ENCODE results near the gene TOLLIP.
"Not testable (repeated sequence)": the region's sequence is repeated elsewhere in the genome, so short reads cannot be mapped to it uniquely, and the experiment has no call there.

Gene TOLLIP

GRCh38 chr11:1252371-1253102 lies 56.9 kb downstream of the TOLLIP start:
- DNase-seq (ENCODE audit: low read depth in 1 of 2, low spot score in 1 of 2) = no peak

- no peak for DNase-seq (ENCODE audit: low read depth in 1 of 2, low spot score in 1 of 2)
Observed at GRCh38 chr11:1251236-1251770, 58.1 kb downstream of the TOLLIP start.

- not testable (repeated sequence) for DNase-seq (ENCODE audit: low read depth in 1 of 2, low spot score in 1 of 2)
Observed at GRCh38 chr11:1250411-1250810, 59.0 kb downstream of the TOLLIP start.

GRCh38 chr11:1248951-1249350 lies 60.5 kb downstream of the TOLLIP start:
- not testable (repeated sequence) for DNase-seq (ENCODE audit: low read depth in 1 of 2, low spot score in 1 of 2)

- not testable (repeated sequence) for DNase-seq (ENCODE audit: low read depth in 1 of 2, low spot score in 1 of 2)
Observed at GRCh38 chr11:1247026-1247425, 62.4 kb downstream of the TOLLIP start.

GRCh38 chr11:1246301-1246700 lies 63.1 kb downstream of the TOLLIP start:
- not testable (repeated sequence) for DNase-seq (ENCODE audit: low read depth in 1 of 2, low spot score in 1 of 2)

- DNase-seq (ENCODE audit: low read depth in 1 of 2, low spot score in 1 of 2) = not testable (repeated sequence)
Observed at GRCh38 chr11:1245717-1246116, 63.7 kb downstream of the TOLLIP start.

GRCh38 chr11:1244557-1244956 lies 64.9 kb downstream of the TOLLIP start:
- not testable (repeated sequence) for DNase-seq (ENCODE audit: low read depth in 1 of 2, low spot score in 1 of 2)

GRCh38 chr11:1243521-1243920 lies 65.9 kb downstream of the TOLLIP start:
- DNase-seq (ENCODE audit: low read depth in 1 of 2, low spot score in 1 of 2) = not testable (repeated sequence)

GRCh38 chr11:1242751-1243150 lies 66.7 kb downstream of the TOLLIP start:
- DNase-seq (ENCODE audit: low read depth in 1 of 2, low spot score in 1 of 2) = not testable (repeated sequence)

- DNase-seq (ENCODE audit: low read depth in 1 of 2, low spot score in 1 of 2) = no peak
Observed at GRCh38 chr11:1242289-1242688, 67.1 kb downstream of the TOLLIP start.

GRCh38 chr11:1241706-1242105 lies 67.7 kb downstream of the TOLLIP start:
- no peak for DNase-seq (ENCODE audit: low read depth in 1 of 2, low spot score in 1 of 2)

GRCh38 chr11:1240771-1241170 lies 68.7 kb downstream of the TOLLIP start:
- no peak for DNase-seq (ENCODE audit: low read depth in 1 of 2, low spot score in 1 of 2)

- no peak for DNase-seq (ENCODE audit: low read depth in 1 of 2, low spot score in 1 of 2)
Observed at GRCh38 chr11:1239596-1240205, 69.7 kb downstream of the TOLLIP start.

- no peak for DNase-seq (ENCODE audit: low read depth in 1 of 2, low spot score in 1 of 2)
Observed at GRCh38 chr11:1238767-1239595, 70.5 kb downstream of the TOLLIP start.

GRCh38 chr11:1237851-1238250 lies 71.6 kb downstream of the TOLLIP start:
- DNase-seq (ENCODE audit: low read depth in 1 of 2, low spot score in 1 of 2) = no peak

GRCh38 chr11:1237128-1237580 lies 72.3 kb downstream of the TOLLIP start:
- DNase-seq (ENCODE audit: low read depth in 1 of 2, low spot score in 1 of 2) = no peak

- no peak for DNase-seq (ENCODE audit: low read depth in 1 of 2, low spot score in 1 of 2)
Observed at GRCh38 chr11:1236316-1237127, 72.9 kb downstream of the TOLLIP start.

GRCh38 chr11:1235901-1236315 lies 73.5 kb downstream of the TOLLIP start:
- DNase-seq (ENCODE audit: low read depth in 1 of 2, low spot score in 1 of 2) = no peak

GRCh38 chr11:1235306-1235900 lies 74.0 kb downstream of the TOLLIP start:
- no peak for DNase-seq (ENCODE audit: low read depth in 1 of 2, low spot score in 1 of 2)

Measured in activated CD4-positive, alpha-beta T cell treated with anti-CD3 and anti-CD28 coated beads, Interleukin-2, amount 50 U/mL, for 24 hours (primary cell).